Measurements from ENCODE around the gene L3MBTL3.

L3MBTL3 gene

DNA sequence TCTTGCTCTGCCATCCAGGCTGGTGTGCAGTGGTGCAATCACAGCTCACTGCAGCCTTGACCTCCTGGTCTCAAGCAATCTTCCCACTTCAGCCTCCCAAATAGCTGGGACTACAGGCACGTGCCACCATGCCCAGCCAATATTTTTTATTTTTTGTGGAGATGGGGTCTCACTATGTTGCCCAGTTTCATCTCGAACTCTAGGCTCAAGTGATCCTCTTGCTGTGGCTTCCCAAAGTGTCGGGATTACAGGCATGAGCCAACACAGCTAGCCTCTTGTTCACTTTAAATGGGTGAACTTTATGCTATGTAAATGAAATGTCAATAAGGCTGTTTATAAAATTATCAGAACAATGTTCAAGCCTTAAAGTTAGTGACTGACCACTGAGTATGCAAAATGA is 167.3 kb downstream of the L3MBTL3 start:
- no peak for DNase-seq (ENCODE audit: low spot score)

DNA sequence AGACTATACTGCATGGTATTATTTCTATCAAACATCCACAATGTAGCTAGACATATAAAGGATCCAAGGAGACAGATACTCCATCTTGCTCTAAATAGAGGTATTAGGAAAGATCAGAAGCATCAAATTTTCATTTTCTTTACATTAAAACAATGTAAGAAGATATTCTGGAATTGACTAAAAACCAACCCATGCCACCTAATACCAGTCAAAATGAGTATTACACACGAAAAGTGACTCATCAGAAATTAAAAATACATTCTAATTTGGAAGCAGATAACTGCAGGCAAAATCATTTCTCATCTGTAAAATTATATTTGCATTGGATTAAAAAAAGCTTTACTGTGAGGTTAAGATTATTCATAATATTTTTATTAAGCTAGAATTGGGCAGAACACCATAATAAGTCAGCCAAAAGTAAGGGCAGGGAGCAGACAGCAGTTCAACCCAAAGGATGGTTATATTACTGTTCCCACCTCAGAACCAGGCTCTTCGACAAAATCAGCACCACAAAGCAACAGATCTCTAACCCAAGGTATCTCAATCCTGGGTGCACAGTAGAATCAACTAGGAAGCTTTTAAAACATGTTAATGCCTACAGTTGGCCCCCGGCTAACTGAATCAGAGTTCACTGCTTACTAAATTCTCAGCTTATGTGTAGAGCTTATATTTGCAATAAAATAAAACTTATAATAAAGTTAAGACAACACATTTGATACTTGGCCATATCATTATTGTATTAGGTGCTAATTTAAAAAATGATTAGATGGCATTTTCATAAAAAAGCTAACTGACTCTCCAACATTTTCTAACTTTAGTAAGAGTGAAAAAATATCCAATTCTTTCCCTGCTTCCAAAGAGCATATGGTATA is 169.2 kb downstream of the L3MBTL3 start:
- DNase-seq (ENCODE audit: low spot score), result no peak

DNA sequence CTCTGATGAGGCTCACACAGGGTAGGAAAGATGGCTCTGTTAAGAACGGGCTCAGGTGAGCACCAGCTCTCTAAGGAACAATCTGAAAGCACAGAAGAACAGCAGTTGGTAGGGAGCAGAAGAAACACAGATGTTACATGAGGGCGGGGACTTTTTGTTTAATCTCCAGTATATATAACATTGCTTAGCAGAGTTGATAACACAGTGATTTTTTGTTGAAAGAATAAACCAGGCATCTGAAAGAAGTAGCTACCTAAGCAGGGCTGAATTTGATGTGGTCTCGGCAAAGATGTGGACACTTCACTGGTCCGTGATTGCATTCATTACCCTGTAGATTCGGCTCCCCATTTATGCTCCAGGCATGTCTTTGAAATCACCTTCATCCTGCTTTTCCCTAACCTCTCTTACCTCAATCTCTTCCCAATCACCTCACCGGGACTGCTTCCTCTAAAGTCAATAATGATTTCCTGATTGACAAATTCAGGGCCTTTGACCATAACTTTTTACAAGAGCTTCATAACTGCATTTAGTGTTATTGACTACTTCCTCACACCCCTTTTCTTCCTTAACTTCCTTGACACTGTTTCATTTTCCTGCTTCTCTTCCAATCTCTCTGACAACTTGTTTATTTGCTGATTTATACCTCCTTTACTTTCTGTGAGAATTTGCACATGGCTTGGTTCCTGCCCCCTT is 170.0 kb downstream of the L3MBTL3 start:
- no peak for DNase-seq (ENCODE audit: low spot score)

DNA sequence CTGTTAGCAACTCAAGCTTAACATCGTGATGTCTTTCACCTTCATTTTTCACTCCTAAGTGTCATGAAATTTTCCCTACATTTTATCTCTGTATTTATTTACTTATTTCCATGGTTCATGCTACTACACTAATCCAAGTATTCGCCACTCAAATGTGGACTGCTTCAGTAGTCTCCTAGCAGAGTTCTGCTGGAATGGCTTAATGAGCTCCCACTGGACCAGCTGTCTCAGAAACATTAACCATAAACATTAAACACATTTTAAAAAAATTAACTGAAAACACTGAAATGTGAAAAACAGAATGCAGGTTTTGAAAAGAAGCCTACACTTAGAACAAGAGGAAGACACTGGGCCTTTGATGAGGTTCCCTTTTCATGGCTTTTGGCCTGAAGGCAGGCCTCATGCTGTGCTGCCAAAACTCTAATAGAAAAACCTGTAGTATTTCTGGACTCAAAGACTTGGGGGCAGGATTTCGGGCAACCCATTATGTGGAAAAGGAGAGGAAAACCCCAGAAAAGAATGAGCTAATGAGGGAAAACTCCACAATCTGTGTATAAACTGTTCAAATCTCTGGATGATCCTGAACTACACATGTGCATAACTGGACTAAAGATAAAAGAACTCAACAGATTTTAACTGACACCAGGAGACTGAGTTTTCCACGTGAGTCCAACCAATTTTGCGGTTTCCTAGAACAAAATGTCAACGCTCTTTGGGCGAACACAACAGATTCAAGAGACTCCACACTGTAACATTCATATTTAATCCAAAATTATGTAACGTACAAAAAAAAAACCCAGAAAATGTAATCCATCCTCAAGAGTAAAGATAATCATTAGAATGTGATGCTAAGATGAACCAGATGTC is 171.4 kb downstream of the L3MBTL3 start:
- DNase-seq (ENCODE audit: low spot score), result no peak
